ENCODE measurements around the gene CYP3A4. TPM values are rescaled to one million over a fixed set of nuclear protein-coding genes. Genes with fewer than 3 reads are reported as not detected.

The CYP3A4 gene
- total and polyA plus RNA-seq, 2 of the 8 experiments (the other 6 are each of a cell fraction or from before 2014, with no cell fraction given): not detected

- TF ChIP-seq CHD7 (IDR thresholded peaks at IDR 0.05; ENCODE audit: insufficient replicate concordance, low read length) (no peak), GTF2F1 (IDR thresholded peaks at IDR 0.05; ENCODE audit: borderline replicate concordance, low read depth, low read length) (no peak), BRCA1 (IDR thresholded peaks at IDR 0.05; ENCODE audit: low read depth, low read length) (no peak), POLR2AphosphoS5 (IDR thresholded peaks at IDR 0.05; ENCODE audit: low read depth, low read length) (no peak), TAF1 (IDR thresholded peaks at IDR 0.05; ENCODE audit: low read depth, low read length) (no peak), KDM1A (IDR thresholded peaks at IDR 0.05; ENCODE audit: borderline replicate concordance, low read length) (no peak), BCL11A (IDR thresholded peaks at IDR 0.05; ENCODE audit: low read depth in 2 of 2, low read length in 2 of 2) (no peak), RXRA (IDR thresholded peaks at IDR 0.05; ENCODE audit: insufficient read depth, low read depth, low read length) (no peak), PHF8 (conservative IDR thresholded peaks at IDR 0.05; ENCODE audit: low read depth, low read length) (no peak), KDM4A (IDR thresholded peaks at IDR 0.05; ENCODE audit: low read depth, low read length, severe bottlenecking) (no peak), POU5F1 (IDR thresholded peaks at IDR 0.05; ENCODE audit: low read depth, low read length) (no peak), SUZ12 (IDR thresholded peaks at IDR 0.05; ENCODE audit: low read length) (no peak), SP2 (IDR thresholded peaks at IDR 0.05; ENCODE audit: low read length) (no peak)
These were observed 31.6 kb downstream of the CYP3A4 start (continued) for GRCh38 chr7:99752356-99752755.
